Endothelial cell of umbilical vein (primary cell): ENCODE data around the gene FLT1.

Source experiments
- CTCF ChIP-seq, 2 donors: IDR thresholded peaks; 1 replicate in 1 of 2; 2 replicates in 1 of 2; pipeline ENCODE4 v1.5.1; 2011; ENCODE audit warnings: low read length in 2 of 2, mild to moderate bottlenecking in 2 of 2, moderate library complexity in 2 of 2, control low read depth in 1 of 2, inconsistent platforms in 1 of 2, low read depth in 1 of 2; ENCODE audit not compliant: insufficient read depth in 1 of 2; ENCODE audit errors: extremely low read depth in 1 of 2
- EZH2 ChIP-seq: IDR thresholded peaks from 2 replicates; pipeline ENCODE4 v1.6.1; 2012; ENCODE audit warnings: borderline replicate concordance, low read depth, mild to moderate bottlenecking, moderate library complexity, low read length, inconsistent platforms; ENCODE audit not compliant: severe bottlenecking
- GATA2 ChIP-seq: IDR thresholded peaks from 2 replicates; pipeline ENCODE4 v1.7.0; 2011; ENCODE audit warnings: low read depth, mild to moderate bottlenecking, moderate library complexity, mixed read lengths, low read length; ENCODE audit not compliant: insufficient read length, insufficient read depth
- JUN ChIP-seq: IDR thresholded peaks from 2 replicates; pipeline ENCODE4 v1.6.1; 2011; ENCODE audit warnings: borderline replicate concordance, low read depth; ENCODE audit not compliant: insufficient read length, insufficient read depth
- MAX ChIP-seq: IDR thresholded peaks from 2 replicates; pipeline ENCODE4 v1.6.1; 2011; ENCODE audit not compliant: insufficient read depth, insufficient read length
- MYC ChIP-seq: IDR thresholded peaks from one replicate; pipeline ENCODE4 v1.6.1; 2011; ENCODE audit warnings: mild to moderate bottlenecking, low read depth, low read length
- POLR2A ChIP-seq: IDR thresholded peaks from 2 replicates; pipeline ENCODE4 v1.6.1; 2012; ENCODE audit warnings: low read depth, mild to moderate bottlenecking, control low read depth, low read length
- POLR2AphosphoS5 ChIP-seq: IDR thresholded peaks from 2 replicates; pipeline ENCODE4 v1.6.1; 2012; ENCODE audit warnings: low read depth, mild to moderate bottlenecking, control low read depth, low read length, moderate library complexity; ENCODE audit not compliant: insufficient read depth

- TF ChIP-seq POLR2A (no peak), CTCF (IDR thresholded peaks at IDR 0.05; ENCODE audit: extremely low read depth in 1 of 2, insufficient read depth in 1 of 2, low read depth in 1 of 2, low read length in 2 of 2) (no peak), POLR2AphosphoS5 (no peak), MAX (no peak), EZH2 (no peak), JUN (peak; percentile 49), MYC (no peak), GATA2 (no peak)
These were observed 4.7 kb upstream of the FLT1 start for GRCh38 chr13:28499609-28500008.
